Smooth muscle cell (in vitro differentiated cells): ENCODE data around the gene GNB1. TPM values are rescaled to one million over a fixed set of nuclear protein-coding genes. Genes with fewer than 3 reads are reported as not detected.

ENCODE experiments used
- DNase-seq: peaks from one replicate; lab custom pipeline; 2025; ENCODE audit not compliant: unreplicated experiment; lab: John Stamatoyannopoulos, UW
- H2AFZ ChIP-seq: fragments of 200-600 bp; sonication (generic); 2 replicates; pipeline ENCODE4 v1.6.0; 2016; ENCODE audit warnings: antibody characterized with exemption, low read depth, mild to moderate bottlenecking
- H3F3A ChIP-seq: fragments of 200-600 bp; sonication (generic); 2 replicates; pipeline ENCODE4 v1.6.0; 2017; ENCODE audit warnings: antibody characterized with exemption, low read depth
- H3K27ac ChIP-seq: fragments of 200-600 bp; sonication (generic); 2 replicates; pipeline ENCODE4 v1.5.1; 2016; ENCODE audit warnings: low read depth, mild to moderate bottlenecking
- H3K27me3 ChIP-seq: fragments of 200-600 bp; sonication (generic); 2 replicates; pipeline ENCODE4 v1.6.1; 2016; ENCODE audit warnings: low read depth, mild to moderate bottlenecking
- H3K36me3 ChIP-seq: fragments of 200-600 bp; sonication (generic); 2 replicates; pipeline ENCODE4 v1.5.1; 2016; ENCODE audit warnings: low read depth
- H3K4me1 ChIP-seq: fragments of 200-600 bp; sonication (generic); 2 replicates; pipeline ENCODE4 v1.5.1; 2016; ENCODE audit warnings: low read depth
- H3K4me2 ChIP-seq: fragments of 200-600 bp; sonication (generic); 2 replicates; pipeline ENCODE4 v1.6.0; 2016; ENCODE audit warnings: mild to moderate bottlenecking
- H3K4me3 ChIP-seq: fragments of 200-600 bp; sonication (generic); 2 replicates; pipeline ENCODE4 v1.5.1; 2016; ENCODE audit warnings: mild to moderate bottlenecking
- H3K79me2 ChIP-seq: fragments of 200-600 bp; sonication (generic); 2 replicates; pipeline ENCODE4 v1.6.0; 2016; ENCODE audit warnings: low read depth, mild to moderate bottlenecking
- H3K9ac ChIP-seq: fragments of 200-600 bp; sonication (generic); 2 replicates; pipeline ENCODE4 v1.6.0; 2016; ENCODE audit warnings: low read depth
- H3K9me3 ChIP-seq: fragments of 200-600 bp; sonication (generic); replicated peaks from 2 replicates; pipeline ENCODE4 v1.5.1; 2016; ENCODE audit warnings: low read depth
- H4K20me1 ChIP-seq: fragments of 200-600 bp; sonication (generic); 2 replicates; pipeline ENCODE4 v1.6.0; 2016; ENCODE audit warnings: low read depth
- CTCF ChIP-seq: fragments of 200-600 bp; sonication (generic); IDR thresholded peaks from 2 replicates; pipeline ENCODE4 v1.5.1; 2017; ENCODE audit warnings: borderline replicate concordance, mild to moderate bottlenecking, antibody characterized with exemption; ENCODE audit not compliant: insufficient read depth, poor library complexity, severe bottlenecking
- WGBS: methylation state at CpG from one replicate; pipeline ENCODE4 v1.1.7; 2016; ENCODE audit warnings: low lambda C conversion rate; 5-methylcytosine and 5-hydroxymethylcytosine counted together
- polyA plus RNA-seq: library from polyadenylated mRNA; unstranded; fragments of >200 nt; fragmentation: Nextera tagmentation; extraction: Ambion mirVana; gene quantifications from 2 replicates; pipeline ENCODE4 v1.2.1, GENCODE V29; 2016
- total RNA-seq: library from RNA; depleted of rRNA; stranded (reverse); fragments of >200 nt; gene quantifications from 2 replicates; pipeline ENCODE4 v1.2.3, GENCODE V29; 2014

Gene GNB1
- total and polyA plus RNA-seq, 2 experiments from 2014 or later, result 208 to 293 TPM

- H4K20me1 ChIP-seq, result peaks cover 100% of the 10 kb centered on the region
- no peaks in the 10 kb centered on the region for H3K36me3 ChIP-seq
- WGBS, result 71% methylated on average over 14 of the region's 14 CpGs
- no peak for DNase-seq
- peaks cover 22% of the 10 kb centered on the region for H3F3A ChIP-seq
- peak overlapping the region; percentile 78 for H3K27ac ChIP-seq
- no peaks in the 10 kb centered on the region for H3K9me3 ChIP-seq
- no peak for TF ChIP-seq CTCF
- H3K79me2 ChIP-seq, result peaks cover 98% of the 10 kb centered on the region
- H3K9ac ChIP-seq, result no peak overlapping the region
- no peak overlapping the region for H3K4me2 ChIP-seq
- H3K27me3 ChIP-seq, result no peaks in the 10 kb centered on the region
- no peak overlapping the region for H3K4me3 ChIP-seq
- H2AFZ ChIP-seq, result no peak overlapping the region
- no peaks in the 10 kb centered on the region for H3K4me1 ChIP-seq
Observed at GRCh38 chr1:1827089-1827848, 63.6 kb downstream of the GNB1 start.

GRCh38 chr1:1826356-1827088 lies 64.4 kb downstream of the GNB1 start:
- WGBS, result 90% methylated on average over 9 of the region's 9 CpGs
- H3K79me2 ChIP-seq, result peaks cover 98% of the 10 kb centered on the region
- peak overlapping the region; percentile 78 for H3K27ac ChIP-seq
- H3K4me2 ChIP-seq, result no peak overlapping the region
- peak overlapping the region; percentile 26 for H3K9ac ChIP-seq
- H3K27me3 ChIP-seq, result no peaks in the 10 kb centered on the region
- H2AFZ ChIP-seq, result no peak overlapping the region
- peaks cover 22% of the 10 kb centered on the region for H3F3A ChIP-seq
- no peaks in the 10 kb centered on the region for H3K36me3 ChIP-seq
- no peak overlapping the region for H3K4me3 ChIP-seq
- H3K9me3 ChIP-seq, result no peaks in the 10 kb centered on the region
- no peak for TF ChIP-seq CTCF
- peaks cover 100% of the 10 kb centered on the region for H4K20me1 ChIP-seq
- DNase-seq, result no peak
- no peaks in the 10 kb centered on the region for H3K4me1 ChIP-seq

GRCh38 chr1:1825217-1825616 lies 65.7 kb downstream of the GNB1 start:
- peaks cover 98% of the 10 kb centered on the region for H3K79me2 ChIP-seq
- no peak overlapping the region for H3K4me2 ChIP-seq
- peaks cover 100% of the 10 kb centered on the region for H4K20me1 ChIP-seq
- peaks cover 22% of the 10 kb centered on the region for H3F3A ChIP-seq
- no peak overlapping the region for H3K9ac ChIP-seq
- no peaks in the 10 kb centered on the region for H3K4me1 ChIP-seq
- no peaks in the 10 kb centered on the region for H3K9me3 ChIP-seq
- DNase-seq, result no peak
- no peak overlapping the region for H3K4me3 ChIP-seq
- no peaks in the 10 kb centered on the region for H3K36me3 ChIP-seq
- TF ChIP-seq CTCF, result no peak
- WGBS, result over 99% methylated on average over 5 of the region's 5 CpGs
- no peak overlapping the region for H3K27ac ChIP-seq
- no peak overlapping the region for H2AFZ ChIP-seq
- H3K27me3 ChIP-seq, result no peaks in the 10 kb centered on the region

GRCh38 chr1:1819762-1820161 lies 71.1 kb downstream of the GNB1 start:
- H3K9ac ChIP-seq, result no peak overlapping the region
- H3K9me3 ChIP-seq, result no peaks in the 10 kb centered on the region
- H3K27ac ChIP-seq, result no peak overlapping the region
- H3F3A ChIP-seq, result peaks cover 5% of the 10 kb centered on the region
- DNase-seq, result no peak
- H3K27me3 ChIP-seq, result no peaks in the 10 kb centered on the region
- H3K4me2 ChIP-seq, result no peak overlapping the region
- TF ChIP-seq CTCF, result no peak
- H2AFZ ChIP-seq, result no peak overlapping the region
- H3K4me3 ChIP-seq, result no peak overlapping the region
- peaks cover 94% of the 10 kb centered on the region for H3K79me2 ChIP-seq
- WGBS, result 98% methylated on average over 6 of the region's 6 CpGs
- peaks cover 13% of the 10 kb centered on the region for H3K36me3 ChIP-seq
- H3K4me1 ChIP-seq, result no peaks in the 10 kb centered on the region
- H4K20me1 ChIP-seq, result peaks cover 98% of the 10 kb centered on the region
